GM12864 (cell line): ENCODE results near the gene DSCAM.

Source experiments
- DNase-seq: peaks from one replicate; pipeline ENCODE4 v3.0.0-alpha.2; 2011; ENCODE audit warnings: low read depth
- H3K4me3 ChIP-seq: 2 replicates; pipeline ENCODE4 v1.5.1; 2011; ENCODE audit warnings: mild to moderate bottlenecking, low read depth, low read length, control low read depth
- TF ChIP-seq, protein P1 (sequence below): IDR thresholded peaks from 2 replicates; pipeline ENCODE4 v1.5.1; 2011; ENCODE audit warnings: low read depth, mild to moderate bottlenecking, moderate library complexity, low read length, control low read depth, inconsistent platforms; ENCODE audit errors: missing control alignments

DSCAM gene

DNA sequence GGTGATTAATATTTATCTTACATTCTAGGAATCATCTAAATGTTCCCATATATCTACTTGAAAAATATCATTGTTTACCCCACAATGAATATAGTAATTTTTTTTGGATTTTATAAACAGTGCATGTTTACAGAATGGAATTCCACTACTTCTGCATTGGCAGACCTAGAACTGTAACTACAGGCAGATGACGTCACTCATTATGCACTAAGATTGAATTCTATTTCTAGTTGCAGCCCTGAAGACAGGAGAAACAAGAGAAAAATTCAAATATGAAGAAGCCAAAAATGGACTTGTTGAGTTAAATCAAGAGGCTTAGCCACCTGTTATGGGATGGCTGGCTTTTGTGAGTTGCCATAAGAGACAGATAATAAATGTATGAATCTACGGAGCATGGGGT lies 615.0 kb downstream of the DSCAM start:
- TF ChIP-seq, protein P1, sequence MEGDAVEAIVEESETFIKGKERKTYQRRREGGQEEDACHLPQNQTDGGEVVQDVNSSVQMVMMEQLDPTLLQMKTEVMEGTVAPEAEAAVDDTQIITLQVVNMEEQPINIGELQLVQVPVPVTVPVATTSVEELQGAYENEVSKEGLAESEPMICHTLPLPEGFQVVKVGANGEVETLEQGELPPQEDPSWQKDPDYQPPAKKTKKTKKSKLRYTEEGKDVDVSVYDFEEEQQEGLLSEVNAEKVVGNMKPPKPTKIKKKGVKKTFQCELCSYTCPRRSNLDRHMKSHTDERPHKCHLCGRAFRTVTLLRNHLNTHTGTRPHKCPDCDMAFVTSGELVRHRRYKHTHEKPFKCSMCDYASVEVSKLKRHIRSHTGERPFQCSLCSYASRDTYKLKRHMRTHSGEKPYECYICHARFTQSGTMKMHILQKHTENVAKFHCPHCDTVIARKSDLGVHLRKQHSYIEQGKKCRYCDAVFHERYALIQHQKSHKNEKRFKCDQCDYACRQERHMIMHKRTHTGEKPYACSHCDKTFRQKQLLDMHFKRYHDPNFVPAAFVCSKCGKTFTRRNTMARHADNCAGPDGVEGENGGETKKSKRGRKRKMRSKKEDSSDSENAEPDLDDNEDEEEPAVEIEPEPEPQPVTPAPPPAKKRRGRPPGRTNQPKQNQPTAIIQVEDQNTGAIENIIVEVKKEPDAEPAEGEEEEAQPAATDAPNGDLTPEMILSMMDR: no peak
- no peak for DNase-seq
- H3K4me3 ChIP-seq: no peak overlapping the region

DNA sequence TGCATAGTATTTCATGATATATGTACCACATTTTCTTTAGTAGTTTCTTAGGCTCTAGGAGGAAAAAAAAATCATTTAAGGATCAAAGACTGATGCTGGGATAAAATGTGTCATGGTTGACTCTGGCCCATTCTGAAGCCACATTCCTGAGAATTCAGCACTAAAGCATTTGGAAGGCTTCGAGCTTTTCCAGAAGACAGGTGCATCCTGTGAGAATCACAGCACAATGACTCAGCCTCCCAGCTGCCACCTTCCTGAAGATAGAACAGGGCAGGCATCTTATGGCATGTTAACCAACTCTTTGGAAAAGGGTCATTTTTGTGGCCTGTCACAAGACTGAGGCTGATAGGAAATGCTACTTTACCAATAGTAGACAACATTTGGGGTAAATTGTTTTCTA lies 619.9 kb downstream of the DSCAM start:
- no peak for DNase-seq
- TF ChIP-seq, protein P1: no peak
- no peak overlapping the region for H3K4me3 ChIP-seq

DNA sequence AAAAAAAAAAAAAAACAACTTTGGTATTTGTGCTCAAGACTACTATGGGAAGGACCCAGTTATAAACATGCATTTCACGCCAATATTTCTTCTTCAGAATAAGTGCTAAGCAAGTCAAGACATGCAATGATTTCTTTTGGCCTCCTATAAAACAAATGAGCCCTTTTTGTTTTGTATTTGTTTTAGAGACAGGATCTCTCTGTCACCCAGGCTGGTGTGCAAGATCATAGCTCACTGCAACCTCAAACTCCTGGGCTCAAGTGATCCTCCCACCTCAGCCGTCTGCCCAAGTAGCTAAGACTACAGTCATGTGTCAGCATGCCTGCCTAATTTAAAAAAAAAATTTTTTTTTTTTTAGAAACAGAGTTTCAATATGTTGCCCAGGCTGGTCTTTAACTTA lies 631.0 kb downstream of the DSCAM start:
- no peak overlapping the region for H3K4me3 ChIP-seq
- TF ChIP-seq, protein P1: no peak
- no peak for DNase-seq

DNA sequence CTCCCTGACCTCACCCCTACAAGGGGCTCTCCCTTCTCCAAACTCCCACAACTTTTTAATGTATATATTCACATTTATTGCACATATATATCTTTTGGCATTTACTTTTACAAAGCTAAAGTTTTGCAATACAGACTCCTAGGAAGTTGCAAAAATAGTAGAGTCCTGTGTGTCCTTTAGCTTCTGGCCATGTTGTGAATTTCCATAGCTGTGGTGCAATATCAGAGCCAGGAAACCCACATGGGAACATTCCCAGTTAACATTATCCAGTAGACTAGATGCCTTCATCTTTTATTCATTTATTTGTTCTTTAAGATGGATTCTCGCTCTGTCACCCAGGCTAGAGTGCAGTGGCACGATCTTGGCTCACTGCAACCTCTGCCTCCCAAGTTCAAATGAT lies 636.7 kb downstream of the DSCAM start:
- no peak for DNase-seq
- TF ChIP-seq, protein P1: no peak
- H3K4me3 ChIP-seq: no peak overlapping the region

DNA sequence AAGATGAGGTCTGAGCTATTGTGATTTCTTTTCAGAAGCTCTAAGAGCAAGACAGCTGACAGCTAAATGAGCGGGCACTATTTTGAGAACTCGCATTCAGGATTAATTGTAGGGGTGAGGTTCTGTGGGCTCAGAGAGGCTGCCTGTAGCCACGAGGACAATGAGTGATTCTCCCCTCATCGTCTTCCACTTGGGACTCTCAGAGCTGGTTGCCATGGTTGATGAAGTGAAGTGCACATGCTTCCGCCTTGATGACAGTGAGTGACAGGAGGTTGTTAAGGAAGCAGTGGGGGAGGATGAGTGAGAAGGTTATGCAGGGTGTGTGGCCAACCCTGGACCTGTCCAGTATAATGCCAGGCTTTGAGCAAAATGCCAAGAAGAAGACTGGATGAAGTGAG lies 638.0 kb downstream of the DSCAM start:
- H3K4me3 ChIP-seq: no peak overlapping the region
- no peak for DNase-seq
- TF ChIP-seq, protein P1: no peak

DNA sequence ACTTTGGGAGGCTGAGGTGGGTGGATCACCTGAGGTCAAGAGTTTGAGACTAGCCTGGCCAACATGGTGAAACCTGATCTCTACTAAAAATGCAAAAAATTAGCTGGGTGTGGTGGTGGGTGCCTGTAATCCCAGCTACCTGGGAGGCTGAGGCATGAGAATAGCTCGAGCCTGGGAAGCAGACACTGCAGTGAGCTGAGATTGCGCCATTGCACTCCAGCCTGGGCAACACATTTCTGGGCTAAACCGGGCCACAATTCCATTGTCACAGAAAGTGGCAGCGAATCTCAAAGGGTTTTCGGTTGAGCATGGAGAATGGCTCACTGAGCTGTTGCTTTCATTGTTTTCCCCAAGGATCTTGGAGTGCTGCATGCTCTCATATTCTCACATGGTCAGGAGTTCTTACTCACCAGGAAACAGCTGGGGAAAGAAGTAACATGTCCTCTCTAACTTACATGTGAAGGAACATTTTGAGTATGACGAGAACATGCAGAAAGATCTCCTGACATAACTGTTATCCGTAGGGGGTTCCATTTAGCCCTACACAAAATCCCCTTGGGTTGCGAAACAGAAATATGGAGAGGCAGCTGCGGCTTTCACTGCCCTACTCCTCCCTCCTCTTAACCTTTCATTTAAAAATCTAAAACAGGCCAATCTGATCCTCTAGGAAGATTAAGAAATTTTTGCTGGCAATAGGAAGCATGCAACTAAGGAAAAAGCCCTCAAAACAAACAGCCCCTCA lies 638.6 kb downstream of the DSCAM start:
- TF ChIP-seq, protein P1: no peak
- no peak for DNase-seq
- no peak overlapping the region for H3K4me3 ChIP-seq

DNA sequence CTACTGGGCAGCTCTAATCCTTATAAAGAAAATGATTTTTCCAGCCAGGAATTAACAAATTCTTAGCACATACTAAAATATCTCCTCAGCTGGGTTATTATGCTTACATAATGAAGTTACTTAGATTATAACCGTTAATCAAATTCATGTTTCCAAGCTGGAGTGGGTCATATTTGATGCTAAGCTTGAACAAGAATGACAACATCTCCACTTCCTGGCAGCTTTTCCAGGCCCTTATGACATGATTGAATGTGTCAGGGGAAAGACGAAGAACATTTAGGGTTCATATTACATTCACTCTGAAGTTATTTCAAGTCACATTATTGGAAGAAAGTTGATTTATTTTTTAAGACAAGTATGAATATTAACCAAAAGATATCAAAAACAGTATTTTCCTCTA lies 646.0 kb downstream of the DSCAM start:
- TF ChIP-seq, protein P1: no peak
- DNase-seq: no peak
- no peak overlapping the region for H3K4me3 ChIP-seq
